Measurements from ENCODE around the gene FXYD2. TPM values are rescaled to one million over a fixed set of nuclear protein-coding genes. Genes with fewer than 3 reads are reported as not detected.

The FXYD2 gene
- total RNA-seq, 1 donor from 2014 or later, result 1.3 TPM

DNA sequence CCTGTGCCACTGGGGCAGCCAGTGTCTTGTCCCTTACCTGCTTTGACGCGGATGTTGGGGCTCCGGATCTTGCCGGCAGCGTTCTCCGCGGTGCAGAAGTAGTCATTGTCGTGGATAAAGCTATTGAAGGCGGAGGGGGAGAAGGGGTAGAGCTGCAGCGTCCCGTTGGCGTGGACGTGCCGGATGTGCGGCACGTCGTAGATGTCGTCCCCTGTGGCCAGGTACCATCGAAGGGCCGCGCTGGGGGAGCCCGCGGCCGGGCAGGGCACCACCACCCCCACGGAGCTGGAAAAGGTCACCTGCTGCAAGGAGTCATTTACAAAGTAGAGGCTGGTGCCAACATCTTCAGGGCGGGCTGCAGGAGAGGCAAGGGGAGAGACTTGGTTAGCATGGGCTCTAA, 44.1 kb downstream of the FXYD2 start:
- DNase-seq, result no peak
- H3K27me3 ChIP-seq (ENCODE audit: low read depth), result peaks cover 14% of the 10 kb centered on the region
- H3K27ac ChIP-seq (replicated peaks), result no peak overlapping the region
- H3K4me3 ChIP-seq, result no peak overlapping the region
- H3K9me3 ChIP-seq (replicated peaks), result no peaks in the 10 kb centered on the region
- intact Hi-C loops (cut with micrococcal nuclease), result no loop called here
- H3K36me3 ChIP-seq, result peaks cover 26% of the 10 kb centered on the region
- no peaks in the 10 kb centered on the region for H3K4me1 ChIP-seq
- TF ChIP-seq, protein P1, sequence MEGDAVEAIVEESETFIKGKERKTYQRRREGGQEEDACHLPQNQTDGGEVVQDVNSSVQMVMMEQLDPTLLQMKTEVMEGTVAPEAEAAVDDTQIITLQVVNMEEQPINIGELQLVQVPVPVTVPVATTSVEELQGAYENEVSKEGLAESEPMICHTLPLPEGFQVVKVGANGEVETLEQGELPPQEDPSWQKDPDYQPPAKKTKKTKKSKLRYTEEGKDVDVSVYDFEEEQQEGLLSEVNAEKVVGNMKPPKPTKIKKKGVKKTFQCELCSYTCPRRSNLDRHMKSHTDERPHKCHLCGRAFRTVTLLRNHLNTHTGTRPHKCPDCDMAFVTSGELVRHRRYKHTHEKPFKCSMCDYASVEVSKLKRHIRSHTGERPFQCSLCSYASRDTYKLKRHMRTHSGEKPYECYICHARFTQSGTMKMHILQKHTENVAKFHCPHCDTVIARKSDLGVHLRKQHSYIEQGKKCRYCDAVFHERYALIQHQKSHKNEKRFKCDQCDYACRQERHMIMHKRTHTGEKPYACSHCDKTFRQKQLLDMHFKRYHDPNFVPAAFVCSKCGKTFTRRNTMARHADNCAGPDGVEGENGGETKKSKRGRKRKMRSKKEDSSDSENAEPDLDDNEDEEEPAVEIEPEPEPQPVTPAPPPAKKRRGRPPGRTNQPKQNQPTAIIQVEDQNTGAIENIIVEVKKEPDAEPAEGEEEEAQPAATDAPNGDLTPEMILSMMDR (IDR thresholded peaks at IDR 0.05; ENCODE audit: borderline replicate concordance), result no peak

DNA sequence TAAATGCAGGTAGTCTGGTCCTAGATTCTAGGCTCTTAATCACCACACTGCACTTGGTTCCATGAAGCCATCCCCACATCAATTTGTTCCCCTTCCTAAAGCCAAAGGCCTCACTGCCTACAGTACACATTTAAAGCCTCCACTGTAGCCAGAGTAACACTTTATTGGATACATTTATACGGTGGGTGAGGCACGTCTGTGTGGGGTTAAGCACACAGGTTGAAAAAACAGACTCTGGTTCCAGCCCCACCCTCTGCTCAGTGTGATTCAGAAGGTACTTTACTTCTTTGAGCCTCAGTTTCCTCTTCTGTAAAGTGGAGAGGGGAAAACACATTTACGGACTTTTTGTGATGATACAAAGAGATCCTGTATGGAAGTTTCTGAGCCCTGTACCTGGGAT, 50.0 kb downstream of the FXYD2 start:
- no peaks in the 10 kb centered on the region for H3K4me1 ChIP-seq
- no peak for DNase-seq
- H3K9me3 ChIP-seq (replicated peaks), result no peaks in the 10 kb centered on the region
- TF ChIP-seq, protein P1 (IDR thresholded peaks at IDR 0.05; ENCODE audit: borderline replicate concordance), result no peak
- H3K36me3 ChIP-seq, result peaks cover 23% of the 10 kb centered on the region
- intact Hi-C loops (cut with micrococcal nuclease), result no loop called here
- H3K27ac ChIP-seq (replicated peaks), result no peak overlapping the region
- peaks cover 12% of the 10 kb centered on the region for H3K27me3 ChIP-seq (ENCODE audit: low read depth)
- no peak overlapping the region for H3K4me3 ChIP-seq

DNA sequence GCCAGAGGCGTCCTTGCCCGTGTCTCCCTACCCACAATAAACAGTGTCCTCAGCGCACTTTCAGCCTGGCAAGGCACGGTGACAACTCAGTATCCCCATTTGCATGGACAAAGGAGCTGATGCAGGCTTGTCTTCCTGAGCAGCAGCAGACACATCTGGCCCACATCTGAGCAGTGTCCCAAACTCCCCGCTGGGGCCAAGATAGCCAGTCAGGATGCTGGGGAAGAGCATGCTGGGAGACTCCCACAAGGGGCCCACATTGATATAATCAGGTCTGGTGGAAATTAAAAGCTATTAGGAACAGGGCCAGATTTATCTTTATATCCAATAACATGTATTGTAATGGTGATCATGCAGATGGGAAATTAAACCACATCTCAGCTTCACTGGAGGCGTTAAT, 52.2 kb downstream of the FXYD2 start:
- no peak for DNase-seq
- intact Hi-C loops (cut with micrococcal nuclease), result no loop called here
- H3K36me3 ChIP-seq, result peaks cover 10% of the 10 kb centered on the region
- no peak overlapping the region for H3K4me3 ChIP-seq
- H3K9me3 ChIP-seq (replicated peaks), result no peaks in the 10 kb centered on the region
- no peak overlapping the region for H3K27ac ChIP-seq (replicated peaks)
- no peaks in the 10 kb centered on the region for H3K4me1 ChIP-seq
- TF ChIP-seq, protein P1 (IDR thresholded peaks at IDR 0.05; ENCODE audit: borderline replicate concordance), result no peak
- peaks cover 7% of the 10 kb centered on the region for H3K27me3 ChIP-seq (ENCODE audit: low read depth)

DNA sequence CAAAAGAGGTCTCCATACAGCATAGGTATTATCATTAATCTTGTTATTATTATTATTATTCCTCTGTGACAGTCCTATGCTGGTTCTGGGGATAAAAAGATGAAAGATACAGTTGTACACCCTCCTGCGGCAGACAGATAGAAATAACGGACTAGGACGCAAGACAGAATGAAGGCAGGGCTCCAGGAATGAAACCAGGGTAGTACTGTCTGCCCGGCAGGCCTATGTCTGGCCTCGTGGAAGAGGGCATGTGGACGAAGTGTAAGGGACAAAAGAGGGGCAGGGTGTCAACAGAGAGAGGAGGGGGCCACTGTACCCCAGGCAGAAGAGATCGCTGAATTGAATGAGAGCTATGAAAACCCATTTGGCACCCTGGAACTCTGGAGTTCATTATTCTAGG, 52.7 kb downstream of the FXYD2 start:
- intact Hi-C loops (cut with micrococcal nuclease), result no loop called here
- no peak for DNase-seq

DNA sequence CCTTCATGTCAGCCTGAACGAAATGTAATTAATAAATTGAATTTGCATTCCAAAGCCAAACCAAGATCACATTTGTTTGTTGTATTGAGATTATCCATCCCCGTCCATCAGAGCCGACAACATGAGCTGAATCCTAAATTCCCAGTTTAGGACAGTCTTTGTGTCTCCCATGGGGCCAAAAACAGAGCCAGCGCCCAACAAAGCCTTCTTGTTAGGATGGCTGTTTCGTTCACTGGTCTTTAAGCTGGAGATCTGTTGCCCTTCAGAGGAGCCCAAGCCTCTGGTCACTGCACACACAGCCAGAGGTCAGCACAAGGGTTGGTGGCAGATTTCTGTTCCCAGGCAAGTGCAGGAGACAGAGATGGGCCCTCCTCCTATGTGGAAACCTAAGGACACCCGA, 53.3 kb downstream of the FXYD2 start:
- intact Hi-C loops (cut with micrococcal nuclease), result no loop called here
- H3K36me3 ChIP-seq, result peaks cover 3% of the 10 kb centered on the region

More for the DNA sequence above, 52.7 kb downstream of the FXYD2 start:
- Histone ChIP-seq H3K36me3 (peaks cover 9% of the 10 kb centered on the region), H3K4me1 (no peaks in the 10 kb centered on the region), H3K27me3 (ENCODE audit: low read depth) (peaks cover 7% of the 10 kb centered on the region), H3K9me3 (replicated peaks) (no peaks in the 10 kb centered on the region), H3K27ac (replicated peaks) (no peak overlapping the region), H3K4me3 (no peak overlapping the region)
- TF ChIP-seq, protein P1 (IDR thresholded peaks at IDR 0.05; ENCODE audit: borderline replicate concordance), result no peak

More for the DNA sequence above, 53.3 kb downstream of the FXYD2 start:
- H3K27me3 ChIP-seq (ENCODE audit: low read depth), result peaks cover 7% of the 10 kb centered on the region
- H3K27ac ChIP-seq (replicated peaks), result no peak overlapping the region
- H3K9me3 ChIP-seq (replicated peaks), result no peaks in the 10 kb centered on the region
- TF ChIP-seq, protein P1 (IDR thresholded peaks at IDR 0.05; ENCODE audit: borderline replicate concordance), result no peak
- no peak for DNase-seq
- no peak overlapping the region for H3K4me3 ChIP-seq
- H3K4me1 ChIP-seq, result no peaks in the 10 kb centered on the region

Data from left ventricle myocardium inferior (tissue), 1 donor.